Stimulated activated CD8-positive, alpha-beta memory T cell treated with anti-CD3 and anti-CD28 coated beads, Interleukin-15, amount 100 ng/mL, for 1 hour (primary cell): ENCODE results near the gene B4GALNT4.
"Not testable (repeated sequence)": the region's sequence is repeated elsewhere in the genome, so short reads cannot be mapped to it uniquely, and the experiment has no call there.

Source experiments
- DNase-seq: peaks from one replicate; pipeline ENCODE4 v3.0.0-alpha.2; 2020; ENCODE audit warnings: low read depth

The B4GALNT4 gene

DNA sequence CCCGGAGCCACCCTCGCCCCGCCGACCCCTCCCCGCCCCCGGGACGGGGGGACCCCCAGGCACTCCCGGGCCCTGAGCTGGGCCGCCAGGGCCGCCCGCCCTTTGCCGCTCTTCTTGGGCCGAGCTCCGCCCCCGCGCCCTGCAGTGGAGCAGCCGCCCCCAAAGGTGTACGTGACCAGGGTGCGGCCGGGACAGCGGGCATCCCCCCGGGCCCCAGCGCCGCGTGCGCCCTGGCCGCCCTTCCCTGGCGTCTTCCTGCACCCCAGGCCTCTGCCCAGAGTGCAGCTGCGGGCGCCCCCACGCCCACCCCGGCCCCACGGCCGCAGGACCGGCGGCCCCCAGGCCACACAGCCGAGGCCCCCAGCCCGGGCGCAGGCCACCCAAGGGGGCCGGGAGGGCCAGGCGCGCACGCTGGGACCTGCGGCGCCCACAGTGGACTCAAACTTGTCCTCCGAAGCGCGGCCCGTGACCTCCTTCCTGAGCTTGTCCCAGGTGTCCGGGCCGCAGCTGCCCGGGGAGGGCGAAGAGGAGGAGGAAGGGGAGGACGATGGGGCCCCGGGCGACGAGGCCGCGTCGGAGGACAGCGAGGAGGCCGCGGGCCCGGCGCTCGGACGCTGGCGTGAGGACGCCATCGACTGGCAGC is 7.4 kb downstream of the B4GALNT4 start:
- no peak for DNase-seq

DNA sequence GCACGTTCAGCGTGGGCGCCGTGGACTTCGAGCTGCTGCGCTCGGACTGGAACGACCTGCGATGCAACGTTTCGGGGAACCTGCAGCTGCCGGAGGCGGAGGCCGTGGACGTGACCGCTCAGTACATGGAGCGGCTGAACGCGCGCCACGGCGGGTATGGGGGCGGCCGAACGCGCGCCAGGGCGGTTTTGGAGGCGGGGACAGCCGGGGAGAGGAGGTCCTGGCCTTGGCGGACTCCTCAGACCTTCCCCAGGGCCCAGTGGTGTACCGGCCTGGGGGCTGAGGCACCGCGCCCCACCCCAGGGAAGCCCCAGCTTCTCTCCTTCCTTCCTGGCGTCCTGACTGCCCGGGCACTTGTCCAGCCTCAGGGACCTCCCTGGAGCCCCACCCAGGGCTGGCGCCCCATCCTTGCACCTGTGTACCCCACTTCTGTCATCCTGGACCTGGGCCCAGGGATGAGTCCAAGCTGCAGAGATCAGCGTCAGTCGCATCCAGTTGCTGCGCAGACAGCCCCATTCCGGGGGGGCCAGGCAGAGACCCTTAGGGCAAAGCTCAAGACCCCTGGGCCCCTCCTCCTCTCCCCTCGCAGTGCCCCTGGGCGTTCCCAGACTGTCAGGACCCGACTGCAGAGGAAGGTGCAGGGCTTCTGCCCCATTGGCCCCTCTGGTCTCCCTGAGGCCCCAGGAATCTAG is 8.0 kb downstream of the B4GALNT4 start:
- DNase-seq, result no peak

DNA sequence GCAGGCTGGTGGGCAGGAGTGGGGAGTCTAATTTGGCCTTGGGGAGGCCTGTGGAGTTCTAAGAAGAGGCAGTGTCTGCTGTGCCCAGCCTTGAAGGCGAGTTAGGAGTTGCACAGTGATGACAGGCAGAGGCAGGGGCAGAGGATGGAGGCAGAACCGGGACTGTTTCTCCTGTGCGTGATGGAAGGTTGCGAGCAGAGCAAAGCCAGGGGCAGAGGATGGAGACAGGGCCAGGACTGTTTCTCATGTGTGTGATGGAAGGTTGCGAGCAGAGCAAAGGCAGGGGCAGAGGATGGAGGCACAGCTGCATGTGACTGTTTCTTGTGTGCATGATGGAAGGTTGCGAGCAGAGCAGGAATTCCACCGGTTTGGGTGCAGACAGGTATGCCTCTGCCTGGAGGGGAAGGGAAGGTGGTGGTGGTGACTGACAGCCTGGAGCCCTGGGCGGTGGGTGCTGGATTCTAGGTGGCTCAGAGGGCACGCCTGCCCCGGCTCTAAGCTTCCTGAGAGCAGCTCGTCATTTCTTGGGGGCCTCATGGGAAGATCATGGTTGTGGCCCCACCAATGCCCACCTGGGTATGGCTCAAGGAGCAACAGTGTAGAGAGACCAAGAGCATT is 8.7 kb downstream of the B4GALNT4 start:
- DNase-seq, result no peak

DNA sequence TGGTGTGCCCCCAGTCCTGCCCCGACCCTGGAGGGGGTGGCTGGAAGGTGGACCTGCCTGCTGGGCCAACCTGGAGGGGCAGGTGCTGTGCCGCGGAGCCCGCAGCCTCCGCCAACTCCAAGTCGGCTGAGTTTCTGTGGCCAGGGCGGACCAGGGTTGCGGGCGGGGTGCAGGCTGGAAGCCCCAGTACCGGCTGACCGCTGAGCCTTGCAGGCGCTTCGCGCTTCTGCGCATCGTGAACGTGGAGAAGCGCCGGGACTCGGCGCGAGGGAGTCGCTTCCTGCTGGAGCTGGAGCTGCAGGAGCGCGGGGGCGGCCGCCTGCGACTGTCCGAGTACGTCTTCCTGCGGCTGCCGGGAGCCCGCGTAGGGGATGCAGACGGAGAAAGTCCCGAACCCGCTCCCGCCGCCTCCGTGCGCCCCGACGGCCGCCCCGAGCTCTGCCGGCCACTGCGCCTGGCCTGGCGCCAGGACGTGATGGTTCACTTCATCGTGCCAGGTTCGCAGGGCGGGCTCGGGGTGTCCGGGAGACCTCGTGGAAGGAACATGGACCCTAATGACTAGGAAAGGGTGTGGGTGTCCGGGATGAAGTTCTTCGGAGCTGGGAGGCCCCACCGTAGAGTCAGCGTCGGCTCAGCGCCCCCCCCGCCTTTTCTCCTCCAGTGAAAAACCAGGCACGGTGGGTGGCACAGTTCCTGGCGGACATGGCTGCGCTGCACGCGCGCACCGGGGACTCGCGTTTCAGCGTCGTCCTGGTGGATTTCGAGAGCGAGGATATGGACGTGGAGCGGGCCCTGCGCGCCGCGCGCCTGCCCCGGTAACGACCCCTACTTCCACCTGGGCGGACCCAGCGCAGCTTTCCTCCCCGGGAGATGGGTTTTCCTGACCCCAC is 10.2 kb downstream of the B4GALNT4 start:
- no peak for DNase-seq

DNA sequence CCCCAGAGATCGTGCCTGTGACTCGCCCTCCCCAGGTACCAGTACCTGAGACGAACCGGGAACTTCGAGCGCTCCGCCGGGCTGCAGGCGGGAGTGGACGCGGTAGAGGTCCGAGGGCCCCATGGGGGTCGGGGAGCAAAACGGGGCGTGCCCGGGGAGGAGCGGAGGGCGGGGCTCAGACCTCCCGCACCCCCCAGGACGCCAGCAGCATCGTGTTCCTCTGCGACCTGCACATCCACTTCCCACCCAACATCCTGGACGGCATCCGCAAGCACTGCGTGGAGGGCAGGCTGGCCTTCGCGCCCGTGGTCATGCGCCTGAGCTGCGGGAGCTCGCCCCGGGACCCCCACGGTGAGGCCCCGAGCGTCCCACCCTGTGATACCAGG is 10.8 kb downstream of the B4GALNT4 start:
- no peak for DNase-seq

DNA sequence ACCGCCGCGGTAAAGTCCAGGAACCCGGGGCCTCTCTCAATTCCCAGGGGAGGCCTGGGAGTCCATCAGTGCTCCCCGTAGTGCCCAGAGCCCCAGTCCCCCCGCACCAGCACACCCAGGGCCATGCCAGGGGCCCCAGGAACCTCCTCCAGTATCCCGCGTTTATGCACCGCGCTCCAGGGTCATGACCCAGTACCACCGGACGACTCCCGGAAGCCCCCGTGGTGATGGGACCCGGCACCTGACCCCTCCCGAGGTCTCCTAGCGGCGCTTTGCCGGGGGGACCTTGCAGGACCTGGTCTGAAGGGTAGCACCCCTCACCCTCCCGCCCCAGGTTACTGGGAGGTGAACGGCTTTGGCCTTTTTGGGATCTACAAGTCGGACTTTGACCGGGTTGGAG is 11.2 kb downstream of the B4GALNT4 start:
- DNase-seq, result no peak

DNA sequence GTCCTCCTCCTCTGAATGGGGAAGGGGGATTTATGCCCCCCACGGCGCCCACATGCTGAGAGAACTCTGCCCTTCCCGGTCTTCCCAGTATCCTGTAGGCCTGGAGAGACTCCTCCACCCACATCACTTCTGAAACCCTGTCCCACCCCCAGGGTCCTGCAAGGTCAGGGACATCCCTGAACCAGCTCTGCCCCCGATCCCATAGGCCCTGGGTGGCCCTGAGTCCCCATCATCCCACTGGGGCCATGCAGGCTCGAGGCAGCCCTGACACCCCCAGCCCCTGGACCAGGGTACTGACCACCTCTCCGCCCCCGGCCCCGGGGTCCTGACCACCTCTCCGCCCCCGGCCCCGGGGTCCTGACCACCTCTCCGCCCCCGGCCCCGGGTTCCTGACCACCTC is 11.7 kb downstream of the B4GALNT4 start:
- DNase-seq, result no peak

DNA sequence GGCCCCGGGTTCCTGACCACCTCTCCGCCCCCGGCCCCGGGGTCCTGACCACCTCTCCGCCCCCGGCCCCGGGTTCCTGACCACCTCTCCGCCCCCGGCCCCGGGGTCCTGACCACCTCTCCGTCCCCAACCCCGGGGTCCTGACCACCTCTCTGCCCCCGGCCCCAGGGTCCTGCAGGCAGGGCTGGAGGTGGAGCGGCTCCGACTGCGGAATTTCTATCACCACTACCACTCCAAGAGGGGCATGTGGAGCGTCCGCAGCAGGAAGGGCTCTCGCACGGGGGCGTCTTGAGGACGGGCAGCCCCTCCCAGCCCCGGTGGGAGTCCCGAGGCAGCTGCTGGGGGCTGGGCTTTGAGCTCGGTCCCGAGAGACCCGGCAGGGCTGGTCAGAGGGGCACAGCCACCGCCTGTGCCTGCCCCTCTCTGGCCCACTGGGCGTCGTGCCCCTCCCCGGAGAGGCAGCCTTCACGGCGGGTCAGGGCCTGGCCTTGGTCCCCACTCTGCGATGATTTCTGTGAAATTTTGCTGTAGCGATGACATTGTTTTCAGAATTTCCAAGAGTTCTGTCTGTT is 12.3 kb downstream of the B4GALNT4 start:
- DNase-seq, result no peak

DNA sequence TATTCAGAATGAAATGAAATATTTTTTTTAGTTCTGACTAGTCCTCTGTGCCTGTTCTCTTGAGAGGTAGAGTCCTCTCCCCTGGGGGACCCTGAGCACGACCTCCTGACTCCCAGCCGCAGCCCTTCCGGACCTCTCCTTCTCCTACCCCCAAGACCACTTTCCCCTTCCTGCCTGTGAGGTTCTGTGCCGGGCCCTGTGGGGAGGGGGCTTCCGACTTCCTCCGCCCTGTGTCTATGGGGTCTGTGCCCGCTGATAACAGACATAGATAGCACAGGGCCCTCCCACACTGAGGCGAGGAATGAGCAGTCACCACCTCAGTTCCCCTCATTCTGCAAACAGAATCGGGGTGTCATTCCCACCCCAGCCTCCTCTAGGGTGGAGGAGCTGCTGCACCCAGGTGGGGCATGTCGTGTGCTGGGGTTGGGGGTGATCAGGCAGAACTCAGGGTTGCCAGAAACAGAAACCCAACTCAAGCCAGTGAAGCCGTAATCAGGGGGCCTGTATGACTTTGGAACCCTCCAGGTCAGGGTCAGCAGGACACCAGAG is 12.9 kb downstream of the B4GALNT4 start:
- no peak for DNase-seq

DNA sequence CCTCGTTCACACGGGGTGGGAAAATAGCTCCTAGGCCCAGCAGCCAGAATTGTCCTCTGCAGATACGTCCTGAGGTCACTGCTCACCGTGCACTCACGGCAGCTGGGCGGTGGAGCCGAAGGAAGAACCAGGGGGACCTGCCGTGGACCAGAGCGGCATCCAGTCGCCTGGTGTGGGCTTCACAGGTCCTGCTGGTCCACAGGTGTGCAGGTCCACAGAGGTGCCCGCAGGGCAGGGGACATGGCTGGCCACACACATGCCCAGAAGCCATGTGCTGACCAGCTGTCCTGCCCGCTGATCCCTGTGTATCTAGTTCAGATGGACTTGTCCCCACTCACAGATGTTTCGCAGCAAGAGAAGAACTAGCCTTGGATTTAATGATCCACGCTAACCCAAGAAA is 14.1 kb downstream of the B4GALNT4 start:
- no peak for DNase-seq

DNA sequence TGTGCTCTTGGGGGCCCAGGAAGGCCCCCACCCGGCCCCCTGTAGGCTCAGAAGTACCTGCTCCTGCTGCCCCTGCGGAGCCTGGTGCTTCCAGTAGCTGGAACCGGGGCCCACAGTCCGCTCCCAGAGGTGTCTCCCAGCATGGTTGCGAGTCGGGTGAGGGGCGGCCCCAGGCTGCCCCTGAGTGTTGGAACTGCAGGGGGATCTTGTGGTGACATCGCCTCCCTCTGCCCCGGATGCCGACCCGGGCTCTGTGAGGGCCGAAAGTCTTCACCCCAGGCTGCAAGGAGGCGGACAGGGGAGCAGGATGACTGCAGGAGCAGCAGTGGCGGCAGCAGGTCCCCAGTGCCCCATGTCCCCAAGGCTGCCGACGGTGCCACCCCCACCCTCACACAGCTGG is 15.2 kb downstream of the B4GALNT4 start:
- no peak for DNase-seq

DNA sequence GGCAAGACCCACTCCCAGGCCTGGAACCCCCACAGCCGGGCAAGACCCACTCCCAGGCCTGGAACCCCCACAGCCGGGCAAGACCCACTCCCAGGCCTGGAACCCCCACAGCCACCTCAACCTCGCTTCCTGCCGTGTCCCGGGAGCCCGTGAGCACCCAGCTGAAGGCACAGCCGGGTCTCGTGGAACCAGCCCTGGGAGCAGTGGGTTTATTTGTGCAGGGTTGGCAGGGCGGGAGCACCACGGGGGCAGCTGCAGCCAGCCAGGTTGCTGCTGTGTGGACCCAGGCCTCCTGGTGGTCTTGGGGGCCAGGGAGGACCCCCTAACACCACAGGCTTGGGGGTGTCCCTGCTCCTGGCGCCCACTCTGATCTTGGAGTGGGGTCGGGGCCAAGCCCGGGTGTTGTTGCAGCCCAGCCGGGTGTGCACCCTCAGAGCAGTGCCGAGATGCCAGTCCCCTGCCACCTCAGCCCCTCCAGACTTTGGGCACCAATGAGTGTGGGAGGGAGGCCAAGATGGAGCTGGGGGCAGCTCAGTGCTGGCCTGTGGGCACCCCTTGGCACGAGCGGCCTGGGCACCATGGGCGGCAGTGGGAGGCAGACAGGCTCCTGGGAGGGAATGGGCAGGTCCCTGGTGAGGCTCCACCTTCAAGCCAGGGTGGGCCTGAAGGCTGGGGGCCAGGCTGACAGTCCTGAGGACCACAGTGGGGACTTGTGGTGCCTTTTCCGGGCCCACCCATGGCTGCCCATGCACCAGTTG is 16.5 kb downstream of the B4GALNT4 start:
- no peak for DNase-seq

DNA sequence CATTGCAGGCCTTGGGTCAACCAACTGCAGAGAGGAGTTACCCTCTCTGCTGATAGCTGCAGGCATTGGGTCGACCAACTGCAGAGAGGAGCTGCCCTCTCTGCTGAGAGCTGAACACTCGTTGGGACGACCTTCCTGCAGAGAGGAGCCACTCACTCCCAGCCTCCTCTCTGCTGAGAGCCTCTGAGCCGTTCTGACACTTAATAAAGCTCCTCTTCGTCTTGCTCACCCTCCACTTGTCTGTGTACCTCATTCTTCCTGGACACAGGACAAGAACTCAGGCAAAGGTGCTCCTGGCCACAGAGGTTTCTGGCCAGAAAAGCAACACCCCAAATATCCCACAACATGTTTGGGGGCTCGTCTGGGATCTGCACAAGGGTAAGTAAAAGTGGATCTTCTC is 17.2 kb downstream of the B4GALNT4 start:
- DNase-seq, result no peak

DNA sequence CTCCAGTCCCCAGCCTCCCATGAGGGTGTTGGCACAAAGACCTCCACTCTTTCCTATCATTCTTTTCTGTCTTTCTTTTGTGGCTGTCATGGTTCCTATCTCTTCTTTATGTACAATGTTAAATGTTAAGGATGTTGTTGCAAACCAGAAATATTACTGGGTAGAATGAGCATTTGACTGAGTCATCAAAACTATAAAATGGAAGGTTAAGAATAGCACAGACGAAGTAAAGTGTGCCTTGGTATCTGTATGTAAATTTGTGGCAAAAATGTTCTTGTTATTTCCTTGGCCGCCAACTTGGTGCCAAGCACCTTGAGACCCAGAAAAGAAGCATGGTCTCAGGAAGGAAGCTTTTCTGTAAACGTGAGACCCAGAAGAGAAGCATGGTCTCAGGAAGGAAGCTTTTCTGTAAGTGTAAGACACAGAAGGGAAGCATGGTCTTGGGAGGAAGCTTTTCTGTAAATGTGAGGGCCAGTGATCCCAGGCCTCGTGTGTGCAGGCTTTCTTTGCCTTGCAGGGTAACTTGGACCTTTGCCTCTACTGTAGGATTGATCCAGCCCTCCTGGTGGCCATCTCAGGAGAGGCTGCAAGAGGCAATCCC is 18.0 kb downstream of the B4GALNT4 start:
- no peak for DNase-seq

DNA sequence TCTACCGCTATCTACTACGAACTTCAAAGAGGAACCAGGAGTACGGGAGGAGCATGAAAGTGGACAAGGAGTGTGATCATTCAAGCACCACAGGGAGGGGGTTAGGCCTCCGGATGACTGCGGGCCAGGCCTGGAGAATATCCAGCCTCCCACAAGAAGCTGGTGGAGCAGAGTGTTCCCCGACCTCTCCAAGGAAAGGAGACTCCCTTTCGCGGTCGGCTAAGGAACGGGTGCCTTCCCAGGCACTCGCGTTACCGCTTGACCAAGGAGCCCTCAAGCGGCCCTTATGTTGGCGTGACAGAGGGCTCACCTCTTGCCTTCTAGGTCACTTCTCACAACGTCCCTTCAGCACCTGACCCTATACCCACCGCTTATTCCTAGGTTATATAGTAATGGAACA is 20.1 kb downstream of the B4GALNT4 start:
- DNase-seq, result not testable (repeated sequence)

DNA sequence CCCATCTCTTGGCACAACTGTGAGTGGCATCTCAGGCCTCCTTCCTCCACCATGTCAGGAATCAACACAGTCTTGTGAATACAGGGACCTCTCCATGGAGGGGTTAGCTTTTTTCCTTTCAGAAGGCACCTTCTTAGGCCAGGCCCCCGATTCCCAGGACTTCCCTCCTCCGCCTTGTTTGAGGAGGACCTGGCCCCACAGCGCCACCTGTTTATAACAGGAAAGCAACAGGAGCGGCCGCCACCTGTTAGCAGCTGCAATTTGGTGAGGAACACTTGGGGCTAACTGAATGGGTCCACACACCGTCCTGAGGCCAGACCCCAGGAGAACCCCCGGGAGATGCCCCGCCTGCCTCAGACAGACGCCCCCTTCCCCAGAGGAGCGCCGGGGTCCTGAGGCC is 20.9 kb downstream of the B4GALNT4 start:
- DNase-seq, result no peak

DNA sequence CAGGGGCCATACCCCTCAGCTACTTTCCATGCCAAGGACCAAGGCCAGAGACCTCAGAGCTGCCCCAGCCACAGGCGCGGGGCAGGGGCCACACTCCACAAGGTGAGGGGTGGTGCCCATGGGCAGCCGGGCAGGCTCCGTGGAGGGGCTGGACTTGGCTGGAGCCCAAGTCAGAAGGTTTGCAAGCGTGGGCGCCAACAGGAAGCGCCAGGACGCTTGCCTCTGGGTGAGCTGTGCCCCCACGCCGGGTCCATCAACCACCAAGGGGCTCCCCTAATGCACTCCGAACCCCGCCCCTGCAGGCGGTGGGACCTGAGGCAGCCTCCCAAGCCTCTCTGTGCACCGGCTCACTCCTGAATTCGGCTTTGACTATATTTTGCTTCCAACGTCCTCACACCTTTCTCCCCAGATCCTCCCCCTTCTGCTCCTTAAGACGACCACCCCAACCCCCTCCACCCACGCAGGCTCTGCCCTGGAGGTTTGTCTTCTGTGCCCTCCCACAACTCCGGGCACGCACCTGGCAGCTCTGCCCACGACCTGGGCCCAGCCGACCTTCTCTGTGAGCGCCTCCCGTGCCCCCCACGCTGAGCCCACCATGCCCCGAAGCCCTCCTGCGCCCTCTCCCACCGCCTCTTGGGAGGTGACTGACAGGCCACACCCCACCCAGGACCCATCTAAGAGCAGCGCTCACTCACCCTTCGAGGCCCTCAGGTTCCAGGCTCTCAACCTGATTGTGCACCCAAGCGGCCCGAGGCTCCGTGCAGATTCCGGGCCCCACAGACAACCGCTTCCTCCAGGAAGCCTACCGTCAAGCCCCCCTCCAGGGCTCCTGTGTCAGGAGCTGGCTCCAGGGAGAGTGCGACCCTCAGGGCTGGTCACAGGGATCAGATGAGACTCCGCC is 22.1 kb downstream of the B4GALNT4 start:
- no peak for DNase-seq

DNA sequence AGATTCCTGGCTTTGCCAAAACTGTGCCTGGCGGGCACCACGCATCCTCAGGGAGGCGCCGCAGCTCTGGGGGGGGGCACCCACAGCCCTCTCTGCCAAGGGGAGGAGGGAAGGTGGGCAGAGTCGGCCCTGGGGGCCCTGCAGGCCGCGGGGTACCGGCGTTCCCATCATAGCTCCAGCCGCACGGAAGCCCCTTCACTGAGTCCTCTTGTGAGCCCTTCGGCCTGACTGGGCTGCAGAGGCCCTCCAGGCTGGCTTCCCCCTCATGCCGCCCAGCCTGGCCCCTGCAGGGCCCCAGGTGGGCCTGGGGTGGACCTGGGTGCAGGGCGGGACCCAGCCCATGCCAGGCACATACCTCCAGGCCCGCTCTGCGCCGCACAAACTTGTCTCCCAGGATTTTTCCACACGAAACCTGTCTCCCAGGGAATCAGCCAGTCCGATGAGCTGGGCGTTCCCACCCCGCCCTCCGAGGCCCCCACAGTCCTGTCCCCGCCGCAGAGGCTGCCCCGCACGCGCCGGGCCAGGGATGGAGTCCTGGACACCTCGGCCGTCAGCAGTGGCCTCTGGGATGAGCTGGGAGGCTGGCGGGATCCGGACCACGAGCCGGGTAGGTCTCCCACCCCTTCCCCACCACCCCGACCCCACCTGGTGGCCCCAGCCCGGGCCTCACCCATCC is 22.9 kb downstream of the B4GALNT4 start:
- DNase-seq, result no peak
